ENCODE data around the gene PITX1. TPM values are rescaled to one million over a fixed set of nuclear protein-coding genes. Genes with fewer than 3 reads are reported as not detected.
A peak's percentile ranks its signal among the peaks of the same experiment; 100 is the strongest.

Gene PITX1
- total RNA-seq, 2 experiments from 2014 or later = 56.3 to 76.4 TPM

GRCh38 chr5:134995850-134996402 lies 38.1 kb downstream of the PITX1 start:
- Histone ChIP-seq H2AFZ (ENCODE audit: low read length) (no peak overlapping the region), H3K79me2 (ENCODE audit: insufficient read depth, low read depth, low read length) (no peaks in the 10 kb centered on the region), H3K36me3 (ENCODE audit: insufficient read depth, low read length) (no peaks in the 10 kb centered on the region), H3K9me3 (ENCODE audit: low read length) (0 out of 2 replicates have a peak, but pooled peaks cover 4% of the 10 kb centered on the region), H4K20me1 (ENCODE audit: insufficient read depth, low read length) (no peaks in the 10 kb centered on the region), H3K4me1 (ENCODE audit: insufficient read depth, low read length, poor library complexity, severe bottlenecking) (peaks cover 6% of the 10 kb centered on the region), H3K4me2 (ENCODE audit: low read length) (no peak overlapping the region), H3K4me3 (ENCODE audit: low read depth, low read length, poor library complexity, severe bottlenecking) (no peak overlapping the region), H3K27ac (ENCODE audit: low read depth, low read length, poor library complexity, severe bottlenecking) (no peak overlapping the region), H3K9me2 (ENCODE audit: insufficient read depth, low read length) (no peaks in the 10 kb centered on the region)
- POLR2A ChIA-PET = interaction anchor here (0.6 to 1.4 kb wide), 2 partner anchors 10 to 27 kb away, joined by 3 to 4 read pairs; no protein-coding TSS in a partner anchor
- BruUV-seq (replicated peaks) = no TSS peak
- DNase-seq (ENCODE audit: low spot score) = no peak
- TF ChIP-seq EZH2phosphoT487 (IDR thresholded peaks at IDR 0.05; ENCODE audit: borderline replicate concordance, low read depth, low read length) = no peak
- TF ChIP-seq CTCF (conservative IDR thresholded peaks at IDR 0.05; ENCODE audit: low read length) = no peak
- CTCF ChIA-PET (ENCODE audit: unreplicated experiment) = no interaction called here
- intact Hi-C loops (cut with micrococcal nuclease; ENCODE audit: unreplicated experiment) = no loop called here

GRCh38 chr5:134994560-134995156 lies 39.4 kb downstream of the PITX1 start:
- BruUV-seq (replicated peaks) = no TSS peak
- POLR2A ChIA-PET = no interaction called here
- Histone ChIP-seq H3K9me3 (ENCODE audit: low read length) (0 out of 2 replicates have a peak, but pooled peaks cover 5% of the 10 kb centered on the region), H3K4me1 (ENCODE audit: insufficient read depth, low read length, poor library complexity, severe bottlenecking) (peaks cover 6% of the 10 kb centered on the region), H2AFZ (ENCODE audit: low read length) (no peak overlapping the region), H3K9me2 (ENCODE audit: insufficient read depth, low read length) (no peaks in the 10 kb centered on the region), H4K20me1 (ENCODE audit: insufficient read depth, low read length) (no peaks in the 10 kb centered on the region), H3K4me3 (ENCODE audit: low read depth, low read length, poor library complexity, severe bottlenecking) (no peak overlapping the region), H3K4me2 (ENCODE audit: low read length) (no peak overlapping the region), H3K36me3 (ENCODE audit: insufficient read depth, low read length) (no peaks in the 10 kb centered on the region), H3K79me2 (ENCODE audit: insufficient read depth, low read depth, low read length) (no peaks in the 10 kb centered on the region), H3K27ac (ENCODE audit: low read depth, low read length, poor library complexity, severe bottlenecking) (no peak overlapping the region)
- peak; percentile 25 for DNase-seq (ENCODE audit: low spot score)
- CTCF ChIA-PET (ENCODE audit: unreplicated experiment) = no interaction called here
- intact Hi-C loops (cut with micrococcal nuclease; ENCODE audit: unreplicated experiment) = no loop called here
- TF ChIP-seq EZH2phosphoT487 (IDR thresholded peaks at IDR 0.05; ENCODE audit: borderline replicate concordance, low read depth, low read length) (no peak), CTCF (conservative IDR thresholded peaks at IDR 0.05; ENCODE audit: low read length) (no peak)

- H3K36me3 ChIP-seq (ENCODE audit: insufficient read depth, low read length) = no peaks in the 10 kb centered on the region
- POLR2A ChIA-PET = no interaction called here
- CTCF ChIA-PET (ENCODE audit: unreplicated experiment) = no interaction called here
- no peaks in the 10 kb centered on the region for H3K79me2 ChIP-seq (ENCODE audit: insufficient read depth, low read depth, low read length)
- H3K9me2 ChIP-seq (ENCODE audit: insufficient read depth, low read length) = no peaks in the 10 kb centered on the region
- no peak overlapping the region for H3K4me2 ChIP-seq (ENCODE audit: low read length)
- no peaks in the 10 kb centered on the region for H4K20me1 ChIP-seq (ENCODE audit: insufficient read depth, low read length)
- DNase-seq (ENCODE audit: low spot score) = no peak
- H3K27ac ChIP-seq (ENCODE audit: low read depth, low read length, poor library complexity, severe bottlenecking) = no peak overlapping the region
- H3K9me3 ChIP-seq (ENCODE audit: low read length) = 0 out of 2 replicates have a peak, but pooled peaks cover 5% of the 10 kb centered on the region
- no peak overlapping the region for H2AFZ ChIP-seq (ENCODE audit: low read length)
- intact Hi-C loops (cut with micrococcal nuclease; ENCODE audit: unreplicated experiment) = no loop called here
- TF ChIP-seq EZH2phosphoT487 (IDR thresholded peaks at IDR 0.05; ENCODE audit: borderline replicate concordance, low read depth, low read length) (no peak), CTCF (conservative IDR thresholded peaks at IDR 0.05; ENCODE audit: low read length) (no peak)
- H3K4me3 ChIP-seq (ENCODE audit: low read depth, low read length, poor library complexity, severe bottlenecking) = no peak overlapping the region
- H3K4me1 ChIP-seq (ENCODE audit: insufficient read depth, low read length, poor library complexity, severe bottlenecking) = peaks cover 6% of the 10 kb centered on the region
- BruUV-seq (replicated peaks) = no TSS peak
Measured at GRCh38 chr5:134993161-134993560, 40.9 kb downstream of the PITX1 start.
